22Rv1 (cell line): Measurements from ENCODE around the gene EDC4.

Source experiments
- CTCF ChIP-seq: fragments of 450-650 bp; IDR thresholded peaks from 2 replicates; pipeline ENCODE4 v1.5.1; 2017; ENCODE audit warnings: mild to moderate bottlenecking
- ZFX ChIP-seq: fragments of 450-650 bp; IDR thresholded peaks from 2 replicates; pipeline ENCODE4 v1.6.1; 2017; ENCODE audit warnings: antibody characterized with exemption, borderline replicate concordance

GRCh38 chr16:67914758-67915495 is 42.1 kb downstream of the EDC4 start:
- TF ChIP-seq CTCF: no peak
- no peak for TF ChIP-seq ZFX
